ENCODE data around the gene HIVEP3.

Gene HIVEP3

GRCh38 chr1:41690331-41690730 is 228.4 kb downstream of the HIVEP3 start:
- Mint-ChIP-seq H3K4me3 (no peak overlapping the region), H3K36me3 (ENCODE audit: low read depth) (no peaks in the 10 kb centered on the region), H3K27ac (no peak overlapping the region), H3K9me3 (no peaks in the 10 kb centered on the region), H3K27me3 (ENCODE audit: low read depth) (no peaks in the 10 kb centered on the region), H3K4me1 (peaks cover 24% of the 10 kb centered on the region)
- TF ChIP-seq CTCF (IDR thresholded peaks at IDR 0.05; ENCODE audit: unreplicated experiment in 3 of 3): no peak

- Mint-ChIP-seq H3K4me1 (peaks cover 24% of the 10 kb centered on the region), H3K4me3 (no peak overlapping the region)
Measured at GRCh38 chr1:41689558-41689981, 229.2 kb downstream of the HIVEP3 start.

GRCh38 chr1:41689139-41689538 is 229.6 kb downstream of the HIVEP3 start:
- H3K36me3 Mint-ChIP-seq (ENCODE audit: low read depth): no peaks in the 10 kb centered on the region
- no peak overlapping the region for H3K27ac Mint-ChIP-seq
- no peak overlapping the region for H3K4me3 Mint-ChIP-seq
- TF ChIP-seq CTCF (IDR thresholded peaks at IDR 0.05; ENCODE audit: unreplicated experiment in 3 of 3): no peak
- no peaks in the 10 kb centered on the region for H3K9me3 Mint-ChIP-seq
- peaks cover 3% of the 10 kb centered on the region for H3K27me3 Mint-ChIP-seq (ENCODE audit: low read depth)
- peaks cover 24% of the 10 kb centered on the region for H3K4me1 Mint-ChIP-seq

More at GRCh38 chr1:41689558-41689981, 229.2 kb downstream of the HIVEP3 start:
- H3K27me3 Mint-ChIP-seq (ENCODE audit: low read depth): peaks cover 3% of the 10 kb centered on the region
- TF ChIP-seq CTCF (IDR thresholded peaks at IDR 0.05; ENCODE audit: unreplicated experiment in 3 of 3): no peak
- no peaks in the 10 kb centered on the region for H3K9me3 Mint-ChIP-seq
- H3K27ac Mint-ChIP-seq: no peak overlapping the region
- H3K36me3 Mint-ChIP-seq (ENCODE audit: low read depth): no peaks in the 10 kb centered on the region

GRCh38 chr1:41687007-41687406 is 231.7 kb downstream of the HIVEP3 start:
- H3K4me3 Mint-ChIP-seq: no peak overlapping the region
- peaks cover 11% of the 10 kb centered on the region for H3K27me3 Mint-ChIP-seq (ENCODE audit: low read depth)
- TF ChIP-seq CTCF (IDR thresholded peaks at IDR 0.05; ENCODE audit: unreplicated experiment in 3 of 3): no peak
- H3K36me3 Mint-ChIP-seq (ENCODE audit: low read depth): no peaks in the 10 kb centered on the region
- H3K27ac Mint-ChIP-seq: no peak overlapping the region
- no peaks in the 10 kb centered on the region for H3K9me3 Mint-ChIP-seq
- peaks cover 26% of the 10 kb centered on the region for H3K4me1 Mint-ChIP-seq

GRCh38 chr1:41683681-41684500 is 234.8 kb downstream of the HIVEP3 start:
- Mint-ChIP-seq H3K9me3 (no peaks in the 10 kb centered on the region), H3K27ac (no peak overlapping the region), H3K36me3 (ENCODE audit: low read depth) (no peaks in the 10 kb centered on the region), H3K4me1 (peaks cover 23% of the 10 kb centered on the region), H3K27me3 (ENCODE audit: low read depth) (peaks cover 12% of the 10 kb centered on the region), H3K4me3 (no peak overlapping the region)
- TF ChIP-seq CTCF (IDR thresholded peaks at IDR 0.05; ENCODE audit: unreplicated experiment in 3 of 3): no peak

Measured in nephron (organoid).